Kidney epithelial cell (primary cell): ENCODE data around the gene CACNA1S. TPM values are rescaled to one million over a fixed set of nuclear protein-coding genes. Genes with fewer than 3 reads are reported as not detected.

Experiments
- DNase-seq: peaks from one replicate; pipeline ENCODE4 v3.0.0-alpha.2; 2010; ENCODE audit warnings: low read depth
- H3K27me3 ChIP-seq: 2 replicates; pipeline ENCODE4 v1.6.0; 2011; ENCODE audit warnings: low read length; ENCODE audit not compliant: control insufficient read depth, insufficient read depth
- H3K36me3 ChIP-seq: 2 replicates; pipeline ENCODE4 v1.5.1; 2011; ENCODE audit warnings: low read length; ENCODE audit not compliant: control insufficient read depth, insufficient read depth
- H3K4me3 ChIP-seq: 2 replicates; pipeline ENCODE4 v1.5.1; 2011; ENCODE audit warnings: low read depth, mild to moderate bottlenecking, control low read depth, low read length
- CTCF ChIP-seq: IDR thresholded peaks from 2 replicates; pipeline ENCODE4 v1.5.1; 2011; ENCODE audit warnings: mild to moderate bottlenecking, moderate library complexity, low read length, control low read depth, inconsistent platforms; ENCODE audit not compliant: insufficient read depth, poor library complexity, severe bottlenecking
- total RNA-seq: library from RNA; depleted of rRNA; stranded (reverse); fragments of >200 nt; gene quantifications from 2 replicates; pipeline ENCODE4 v1.2.3, GENCODE V29; 2015

Gene CACNA1S
- total RNA-seq, 1 donor from 2014 or later: not detected

- no peak for TF ChIP-seq CTCF
- no peak for DNase-seq
- H3K36me3 ChIP-seq: no peaks in the 10 kb centered on the region
- H3K27me3 ChIP-seq: peaks cover 2% of the 10 kb centered on the region
- no peak overlapping the region for H3K4me3 ChIP-seq
These were observed 3.6 kb downstream of the CACNA1S start for GRCh38 chr1:201108614-201109013.

GRCh38 chr1:201105688-201106087, 6.5 kb downstream of the CACNA1S start:
- Histone ChIP-seq H3K27me3 (peaks cover 2% of the 10 kb centered on the region), H3K36me3 (no peaks in the 10 kb centered on the region), H3K4me3 (no peak overlapping the region)
- no peak for TF ChIP-seq CTCF
- DNase-seq: no peak

GRCh38 chr1:201104141-201104540, 8.1 kb downstream of the CACNA1S start:
- Histone ChIP-seq H3K36me3 (no peaks in the 10 kb centered on the region), H3K27me3 (peaks cover 4% of the 10 kb centered on the region), H3K4me3 (no peak overlapping the region)
- DNase-seq: no peak
- TF ChIP-seq CTCF: no peak

GRCh38 chr1:201103666-201104065, 8.6 kb downstream of the CACNA1S start:
- no peak for DNase-seq
- Histone ChIP-seq H3K4me3 (no peak overlapping the region), H3K36me3 (no peaks in the 10 kb centered on the region), H3K27me3 (peaks cover 4% of the 10 kb centered on the region)
- no peak for TF ChIP-seq CTCF

GRCh38 chr1:201100169-201100930, 11.9 kb downstream of the CACNA1S start:
- TF ChIP-seq CTCF: no peak
- DNase-seq: no peak
- H3K4me3 ChIP-seq: no peak overlapping the region
- H3K27me3 ChIP-seq: peaks cover 12% of the 10 kb centered on the region
- no peaks in the 10 kb centered on the region for H3K36me3 ChIP-seq
